Smooth muscle cell (in vitro differentiated cells): ENCODE data around the gene LEKR1. TPM values are rescaled to one million over a fixed set of nuclear protein-coding genes. Genes with fewer than 3 reads are reported as not detected.
"Not testable (repeated sequence)": the region's sequence is repeated elsewhere in the genome, so short reads cannot be mapped to it uniquely, and the experiment has no call there.

Source experiments
- DNase-seq: peaks from one replicate; lab custom pipeline; 2025; ENCODE audit not compliant: unreplicated experiment; lab: John Stamatoyannopoulos, UW
- H2AFZ ChIP-seq: fragments of 200-600 bp; sonication (generic); 2 replicates; pipeline ENCODE4 v1.6.0; 2016; ENCODE audit warnings: antibody characterized with exemption, low read depth, mild to moderate bottlenecking
- H3F3A ChIP-seq: fragments of 200-600 bp; sonication (generic); 2 replicates; pipeline ENCODE4 v1.6.0; 2017; ENCODE audit warnings: antibody characterized with exemption, low read depth
- H3K27ac ChIP-seq: fragments of 200-600 bp; sonication (generic); 2 replicates; pipeline ENCODE4 v1.5.1; 2016; ENCODE audit warnings: low read depth, mild to moderate bottlenecking
- H3K27me3 ChIP-seq: fragments of 200-600 bp; sonication (generic); 2 replicates; pipeline ENCODE4 v1.6.1; 2016; ENCODE audit warnings: low read depth, mild to moderate bottlenecking
- H3K36me3 ChIP-seq: fragments of 200-600 bp; sonication (generic); 2 replicates; pipeline ENCODE4 v1.5.1; 2016; ENCODE audit warnings: low read depth
- H3K4me1 ChIP-seq: fragments of 200-600 bp; sonication (generic); 2 replicates; pipeline ENCODE4 v1.5.1; 2016; ENCODE audit warnings: low read depth
- H3K4me2 ChIP-seq: fragments of 200-600 bp; sonication (generic); 2 replicates; pipeline ENCODE4 v1.6.0; 2016; ENCODE audit warnings: mild to moderate bottlenecking
- H3K4me3 ChIP-seq: fragments of 200-600 bp; sonication (generic); 2 replicates; pipeline ENCODE4 v1.5.1; 2016; ENCODE audit warnings: mild to moderate bottlenecking
- H3K79me2 ChIP-seq: fragments of 200-600 bp; sonication (generic); 2 replicates; pipeline ENCODE4 v1.6.0; 2016; ENCODE audit warnings: low read depth, mild to moderate bottlenecking
- H3K9ac ChIP-seq: fragments of 200-600 bp; sonication (generic); 2 replicates; pipeline ENCODE4 v1.6.0; 2016; ENCODE audit warnings: low read depth
- H3K9me3 ChIP-seq: fragments of 200-600 bp; sonication (generic); replicated peaks from 2 replicates; pipeline ENCODE4 v1.5.1; 2016; ENCODE audit warnings: low read depth
- H4K20me1 ChIP-seq: fragments of 200-600 bp; sonication (generic); 2 replicates; pipeline ENCODE4 v1.6.0; 2016; ENCODE audit warnings: low read depth
- WGBS: methylation state at CpG from one replicate; pipeline ENCODE4 v1.1.7; 2016; ENCODE audit warnings: low lambda C conversion rate; 5-methylcytosine and 5-hydroxymethylcytosine counted together
- polyA plus RNA-seq: library from polyadenylated mRNA; unstranded; fragments of >200 nt; fragmentation: Nextera tagmentation; extraction: Ambion mirVana; gene quantifications from 2 replicates; pipeline ENCODE4 v1.2.1, GENCODE V29; 2016
- total RNA-seq: library from RNA; depleted of rRNA; stranded (reverse); fragments of >200 nt; gene quantifications from 2 replicates; pipeline ENCODE4 v1.2.3, GENCODE V29; 2014
- TF ChIP-seq, protein P1 (sequence below): fragments of 200-600 bp; sonication (generic); IDR thresholded peaks from 2 replicates; pipeline ENCODE4 v1.5.1; 2017; ENCODE audit warnings: borderline replicate concordance, mild to moderate bottlenecking, antibody characterized with exemption; ENCODE audit not compliant: insufficient read depth, poor library complexity, severe bottlenecking

Gene LEKR1
- total and polyA plus RNA-seq, 2 experiments from 2014 or later: 1.3 to 2.3 TPM

DNA sequence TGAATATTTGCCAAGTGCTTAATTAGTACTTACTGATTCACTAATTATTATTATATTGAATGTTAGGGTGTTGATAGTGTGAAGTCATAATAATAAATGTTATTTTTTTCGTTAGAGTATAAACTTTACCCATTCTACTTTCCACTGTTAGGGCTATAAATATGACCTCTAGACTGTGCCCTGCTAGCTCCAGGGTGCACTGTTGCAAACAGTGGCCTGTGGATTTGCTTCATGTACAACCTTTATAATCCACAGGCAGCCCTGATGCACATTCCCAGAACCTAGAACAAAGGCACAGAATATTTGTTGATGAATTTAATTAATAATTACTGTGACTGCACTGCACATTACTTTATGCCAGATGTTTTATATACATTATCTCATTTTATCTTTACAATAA is 28.8 kb upstream of the LEKR1 start:
- Histone ChIP-seq H3K36me3 (no peaks in the 10 kb centered on the region), H3K9ac (no peak overlapping the region), H4K20me1 (no peaks in the 10 kb centered on the region), H3K4me3 (no peak overlapping the region), H3K27me3 (no peaks in the 10 kb centered on the region), H2AFZ (no peak overlapping the region), H3K79me2 (no peaks in the 10 kb centered on the region), H3K4me2 (no peak overlapping the region), H3F3A (no peaks in the 10 kb centered on the region), H3K27ac (no peak overlapping the region), H3K4me1 (no peaks in the 10 kb centered on the region), H3K9me3 (no peaks in the 10 kb centered on the region)
- TF ChIP-seq, protein P1, sequence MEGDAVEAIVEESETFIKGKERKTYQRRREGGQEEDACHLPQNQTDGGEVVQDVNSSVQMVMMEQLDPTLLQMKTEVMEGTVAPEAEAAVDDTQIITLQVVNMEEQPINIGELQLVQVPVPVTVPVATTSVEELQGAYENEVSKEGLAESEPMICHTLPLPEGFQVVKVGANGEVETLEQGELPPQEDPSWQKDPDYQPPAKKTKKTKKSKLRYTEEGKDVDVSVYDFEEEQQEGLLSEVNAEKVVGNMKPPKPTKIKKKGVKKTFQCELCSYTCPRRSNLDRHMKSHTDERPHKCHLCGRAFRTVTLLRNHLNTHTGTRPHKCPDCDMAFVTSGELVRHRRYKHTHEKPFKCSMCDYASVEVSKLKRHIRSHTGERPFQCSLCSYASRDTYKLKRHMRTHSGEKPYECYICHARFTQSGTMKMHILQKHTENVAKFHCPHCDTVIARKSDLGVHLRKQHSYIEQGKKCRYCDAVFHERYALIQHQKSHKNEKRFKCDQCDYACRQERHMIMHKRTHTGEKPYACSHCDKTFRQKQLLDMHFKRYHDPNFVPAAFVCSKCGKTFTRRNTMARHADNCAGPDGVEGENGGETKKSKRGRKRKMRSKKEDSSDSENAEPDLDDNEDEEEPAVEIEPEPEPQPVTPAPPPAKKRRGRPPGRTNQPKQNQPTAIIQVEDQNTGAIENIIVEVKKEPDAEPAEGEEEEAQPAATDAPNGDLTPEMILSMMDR: no peak
- DNase-seq: no peak
- 86% methylated on average over 1 of the region's 1 CpG for WGBS

DNA sequence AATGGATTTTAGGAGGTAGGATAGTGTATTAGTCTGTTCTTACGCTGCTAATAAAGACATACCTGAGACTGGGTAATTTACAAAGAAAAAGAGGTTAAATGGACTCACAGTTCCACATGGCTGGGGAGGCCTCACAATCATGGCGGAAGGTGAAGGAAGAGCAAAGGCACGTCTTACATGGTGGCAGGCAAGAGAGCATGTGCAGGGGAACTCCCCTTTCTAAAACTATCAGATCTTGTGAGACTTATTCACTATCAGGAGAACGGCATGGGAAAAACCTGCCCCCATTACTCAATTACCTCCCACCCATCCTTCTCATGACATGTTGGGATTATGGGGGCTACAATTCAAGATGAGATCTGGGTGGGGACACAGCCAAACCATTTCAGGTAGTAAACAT is 25.9 kb upstream of the LEKR1 start:
- H3K4me3 ChIP-seq, H4K20me1 ChIP-seq, H3K79me2 ChIP-seq, H3K9me3 ChIP-seq, H3K36me3 ChIP-seq, H3K27ac ChIP-seq, DNase-seq, H3K4me2 ChIP-seq, H2AFZ ChIP-seq, H3K27me3 ChIP-seq, H3F3A ChIP-seq, H3K9ac ChIP-seq, H3K4me1 ChIP-seq: not testable (repeated sequence)
- 94% methylated on average over 4 of the region's 4 CpGs for WGBS

DNA sequence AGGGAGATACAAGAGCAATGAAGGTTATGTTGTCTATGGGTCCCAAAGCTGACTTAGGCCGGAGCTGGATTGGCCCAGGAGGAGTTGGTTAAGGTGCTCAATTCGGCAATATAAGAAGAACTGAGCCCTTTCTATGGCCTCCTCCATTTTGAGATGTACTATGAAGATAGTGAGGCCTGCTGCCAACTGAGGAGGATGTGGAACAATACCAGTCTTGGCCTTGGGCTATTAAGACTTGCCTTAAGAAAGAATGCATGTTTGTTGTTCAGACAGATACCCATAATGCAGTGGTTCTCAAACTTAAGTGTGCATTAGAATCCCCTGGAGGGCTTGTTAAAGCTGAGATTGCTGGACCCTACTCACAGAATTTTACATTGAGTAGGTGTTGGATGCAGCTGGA is 24.4 kb upstream of the LEKR1 start:
- Histone ChIP-seq H3F3A (no peaks in the 10 kb centered on the region), H3K4me2 (no peak overlapping the region), H3K27me3 (no peaks in the 10 kb centered on the region), H3K4me1 (no peaks in the 10 kb centered on the region), H3K9me3 (no peaks in the 10 kb centered on the region), H3K36me3 (no peaks in the 10 kb centered on the region), H2AFZ (no peak overlapping the region), H3K4me3 (no peak overlapping the region), H4K20me1 (no peaks in the 10 kb centered on the region), H3K27ac (no peak overlapping the region), H3K79me2 (no peaks in the 10 kb centered on the region), H3K9ac (no peak overlapping the region)
- TF ChIP-seq, protein P1: no peak
- WGBS: 98% methylated on average over 2 of the region's 2 CpGs
- no peak for DNase-seq

DNA sequence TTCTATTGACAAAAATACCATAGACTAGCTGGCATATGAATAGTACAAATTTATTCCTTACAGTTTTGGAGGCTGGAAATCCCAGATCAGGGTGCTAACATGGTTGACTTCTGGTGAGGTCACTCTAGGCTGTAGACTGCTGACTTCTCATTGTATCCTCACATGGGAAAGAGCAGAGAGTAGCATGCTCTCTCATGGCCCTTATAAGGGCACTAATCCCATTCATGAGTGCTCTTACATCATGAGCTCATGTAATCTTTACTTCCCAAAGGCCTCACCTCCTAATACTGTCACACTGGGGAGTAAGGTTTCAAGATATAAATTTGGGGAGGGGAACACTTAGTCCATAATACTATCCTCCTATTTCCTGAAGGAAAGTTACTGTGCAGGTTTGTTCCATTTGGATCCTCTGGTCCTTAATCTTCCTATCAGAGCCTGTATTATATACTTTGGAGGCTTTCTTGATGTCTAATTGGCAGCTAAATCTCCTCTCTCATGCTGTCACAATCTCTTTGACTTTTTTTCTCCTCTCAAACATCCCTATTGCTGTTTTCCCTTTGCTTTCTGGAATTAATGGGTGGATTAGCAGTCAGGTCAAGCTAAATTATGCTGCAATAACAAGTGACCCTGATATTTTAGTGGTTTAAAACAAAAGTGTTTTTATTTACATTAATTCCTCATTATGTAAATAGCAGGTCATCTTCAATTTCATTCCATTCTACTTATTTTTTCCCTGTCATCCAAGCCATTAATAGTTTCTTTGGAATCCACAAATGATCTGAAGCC is 23.1 kb upstream of the LEKR1 start:
- no peak overlapping the region for H2AFZ ChIP-seq
- no peaks in the 10 kb centered on the region for H3K4me1 ChIP-seq
- TF ChIP-seq, protein P1: no peak
- H3K9me3 ChIP-seq: no peaks in the 10 kb centered on the region
- no peaks in the 10 kb centered on the region for H3K79me2 ChIP-seq
- no peaks in the 10 kb centered on the region for H3K27me3 ChIP-seq
- no peaks in the 10 kb centered on the region for H3K36me3 ChIP-seq
- H3K9ac ChIP-seq: no peak overlapping the region
- no peak overlapping the region for H3K4me3 ChIP-seq
- no peaks in the 10 kb centered on the region for H4K20me1 ChIP-seq
- H3K27ac ChIP-seq: no peak overlapping the region
- DNase-seq: no peak
- H3K4me2 ChIP-seq: no peak overlapping the region
- no peaks in the 10 kb centered on the region for H3F3A ChIP-seq
